ENCODE data around the gene RAB3IL1.

The RAB3IL1 gene

GRCh38 chr11:61916737-61917333, 531 bp downstream of the RAB3IL1 start:
- Histone ChIP-seq H3K14ac (ENCODE audit: low read length) (peak overlapping the region; percentile 84), H3K4me1 (ENCODE audit: control insufficient read depth in 2 of 2, insufficient read depth in 1 of 2, low read depth in 1 of 2, low read length in 2 of 2) (peaks cover 3% of the 10 kb centered on the region in 2 donors), H4K8ac (ENCODE audit: low read depth, low read length) (no peak overlapping the region), H2BK120ac (ENCODE audit: low read depth, low read length) (no peak overlapping the region), H3K79me1 (ENCODE audit: low read depth, low read length) (peaks cover 1% of the 10 kb centered on the region), H3K4me3 (ENCODE audit: low read length in 2 of 2) (peak overlapping the region; percentile 38 to 79), H3K4me2 (ENCODE audit: insufficient read depth, low read length, poor library complexity, severe bottlenecking) (peak overlapping the region; percentile 98), H3K9me3 (replicated peaks in 1 of 2; ENCODE audit: control insufficient read depth in 2 of 2, insufficient read depth in 1 of 2, low read depth in 1 of 2, low read length in 2 of 2) (no peaks in the 10 kb centered on the region), H3K9ac (ENCODE audit: low read depth, low read length, poor library complexity) (peak overlapping the region; percentile 79), H2BK15ac (ENCODE audit: low read length) (peak overlapping the region; percentile 70), H3K4ac (ENCODE audit: low read length) (no peak overlapping the region), H3K36me3 (replicated peaks in 1 of 2; ENCODE audit: control insufficient read depth in 2 of 2, insufficient read depth in 2 of 2, low read length in 2 of 2) (no peaks in the 10 kb centered on the region), H3K18ac (ENCODE audit: low read length) (peak overlapping the region; percentile 75), H2BK12ac (ENCODE audit: low read length) (no peak overlapping the region), H3K27ac (replicated peaks; ENCODE audit: low read length) (no peak overlapping the region), H3K23ac (ENCODE audit: low read depth, low read length, poor library complexity) (no peak overlapping the region), H2AFZ (ENCODE audit: low read length) (peak overlapping the region; percentile 94), H2AK5ac (ENCODE audit: low read depth, low read length) (peak overlapping the region; percentile 51), H2BK5ac (ENCODE audit: low read length) (no peak overlapping the region), H3K27me3 (ENCODE audit: control insufficient read depth in 3 of 3, insufficient read depth in 3 of 3, low read depth in 1 of 3, low read length in 3 of 3) (peaks cover 4 to 61% (median 24%) of the 10 kb centered on the region in 3 experiments), H4K91ac (ENCODE audit: low read depth, low read length, poor library complexity) (no peak overlapping the region)
- no CpG with 5 or more reads among the region's 32 CpGs for WGBS, 2 donors (ENCODE audit: extremely low coverage in 2 of 2, insufficient read length in 2 of 2, insufficient replicate concordance in 1 of 2)
- DNase-seq (ENCODE audit: low spot score): no peak

- Histone ChIP-seq H3K14ac (ENCODE audit: low read length) (no peak overlapping the region), H3K36me3 (replicated peaks in 1 of 2; ENCODE audit: control insufficient read depth in 2 of 2, insufficient read depth in 2 of 2, low read length in 2 of 2) (no peaks in the 10 kb centered on the region), H2BK15ac (ENCODE audit: low read length) (no peak overlapping the region), H3K18ac (ENCODE audit: low read length) (no peak overlapping the region), H4K8ac (ENCODE audit: low read depth, low read length) (no peak overlapping the region), H2BK12ac (ENCODE audit: low read length) (no peak overlapping the region), H3K79me1 (ENCODE audit: low read depth, low read length) (peaks cover 1% of the 10 kb centered on the region), H2BK5ac (ENCODE audit: low read length) (no peak overlapping the region), H3K27me3 (ENCODE audit: control insufficient read depth in 3 of 3, insufficient read depth in 3 of 3, low read depth in 1 of 3, low read length in 3 of 3) (peaks cover 4 to 67% (median 24%) of the 10 kb centered on the region in 3 experiments), H3K9me3 (replicated peaks in 1 of 2; ENCODE audit: control insufficient read depth in 2 of 2, insufficient read depth in 1 of 2, low read depth in 1 of 2, low read length in 2 of 2) (no peaks in the 10 kb centered on the region), H3K4ac (ENCODE audit: low read length) (no peak overlapping the region), H4K91ac (ENCODE audit: low read depth, low read length, poor library complexity) (no peak overlapping the region), H3K4me3 (ENCODE audit: low read length in 2 of 2) (no peak overlapping the region), H3K4me2 (ENCODE audit: insufficient read depth, low read length, poor library complexity, severe bottlenecking) (no peak overlapping the region), H3K27ac (replicated peaks; ENCODE audit: low read length) (no peak overlapping the region), H2AK5ac (ENCODE audit: low read depth, low read length) (no peak overlapping the region), H3K9ac (ENCODE audit: low read depth, low read length, poor library complexity) (no peak overlapping the region), H2AFZ (ENCODE audit: low read length) (no peak overlapping the region), H2BK120ac (ENCODE audit: low read depth, low read length) (no peak overlapping the region), H3K23ac (ENCODE audit: low read depth, low read length, poor library complexity) (no peak overlapping the region), H3K4me1 (ENCODE audit: control insufficient read depth in 2 of 2, insufficient read depth in 1 of 2, low read depth in 1 of 2, low read length in 2 of 2) (peaks cover 3% of the 10 kb centered on the region in 2 donors)
- WGBS, 2 donors (ENCODE audit: extremely low coverage in 2 of 2, insufficient read length in 2 of 2, insufficient replicate concordance in 1 of 2): no CpG with 5 or more reads among the region's 7 CpGs
- DNase-seq (ENCODE audit: low spot score): no peak
Observed at GRCh38 chr11:61914471-61915171, 2.7 kb downstream of the RAB3IL1 start.

DNA sequence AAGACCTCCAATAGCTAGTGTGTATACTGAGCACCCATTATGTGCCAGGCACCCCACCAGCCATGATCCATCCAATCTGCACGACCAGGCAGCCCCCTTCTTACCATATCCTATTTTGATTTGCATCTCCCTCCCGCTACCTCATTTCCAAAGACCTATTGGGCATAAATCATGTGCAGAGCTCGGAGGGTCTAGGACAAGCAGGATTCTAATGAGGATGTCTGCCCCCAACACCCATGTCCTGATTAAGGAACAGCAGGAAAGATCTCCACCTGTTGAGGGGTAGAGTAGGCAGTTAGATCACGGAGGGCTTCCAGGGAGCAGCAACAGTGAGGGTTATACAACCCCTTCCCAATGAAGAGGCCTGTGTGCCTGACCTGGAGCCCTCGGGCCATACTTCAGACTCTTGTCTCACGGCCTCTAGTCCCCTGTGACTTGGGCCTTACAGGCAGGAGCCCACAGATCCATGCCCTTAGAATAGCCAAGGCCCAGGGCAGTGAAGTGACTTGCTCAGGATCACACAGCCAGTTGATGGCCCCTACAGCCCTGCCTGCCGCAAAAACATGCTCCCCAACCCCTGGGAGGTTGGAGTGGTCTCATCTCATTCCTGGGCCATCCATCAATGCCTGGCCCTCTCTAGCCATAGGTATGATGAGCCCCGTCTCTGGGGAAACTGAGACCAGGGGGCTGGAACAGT, 3.5 kb downstream of the RAB3IL1 start:
- WGBS, 2 donors (ENCODE audit: extremely low coverage in 2 of 2, insufficient read length in 2 of 2, insufficient replicate concordance in 1 of 2): no CpG with 5 or more reads among the region's 8 CpGs
- no peak overlapping the region for H3K4me3 ChIP-seq (ENCODE audit: low read length in 2 of 2)
- no peaks in the 10 kb centered on the region for H3K9me3 ChIP-seq (replicated peaks in 1 of 2; ENCODE audit: control insufficient read depth in 2 of 2, insufficient read depth in 1 of 2, low read depth in 1 of 2, low read length in 2 of 2)
- H2AFZ ChIP-seq (ENCODE audit: low read length): no peak overlapping the region
- H2AK5ac ChIP-seq (ENCODE audit: low read depth, low read length): no peak overlapping the region
- no peak overlapping the region for H3K14ac ChIP-seq (ENCODE audit: low read length)
- H3K27ac ChIP-seq (replicated peaks; ENCODE audit: low read length): no peak overlapping the region
- no peak overlapping the region for H2BK5ac ChIP-seq (ENCODE audit: low read length)
- no peak overlapping the region for H3K18ac ChIP-seq (ENCODE audit: low read length)
- H3K4me2 ChIP-seq (ENCODE audit: insufficient read depth, low read length, poor library complexity, severe bottlenecking): no peak overlapping the region
- peaks cover 1% of the 10 kb centered on the region for H3K79me1 ChIP-seq (ENCODE audit: low read depth, low read length)
- no peak overlapping the region for H4K8ac ChIP-seq (ENCODE audit: low read depth, low read length)
- H2BK15ac ChIP-seq (ENCODE audit: low read length): no peak overlapping the region
- H2BK12ac ChIP-seq (ENCODE audit: low read length): no peak overlapping the region
- H3K23ac ChIP-seq (ENCODE audit: low read depth, low read length, poor library complexity): no peak overlapping the region
- no peak overlapping the region for H4K91ac ChIP-seq (ENCODE audit: low read depth, low read length, poor library complexity)
- H3K4ac ChIP-seq (ENCODE audit: low read length): no peak overlapping the region
- peaks cover 4 to 59% (median 24%) of the 10 kb centered on the region in 3 experiments for H3K27me3 ChIP-seq (ENCODE audit: control insufficient read depth in 3 of 3, insufficient read depth in 3 of 3, low read depth in 1 of 3, low read length in 3 of 3)
- H3K4me1 ChIP-seq (ENCODE audit: control insufficient read depth in 2 of 2, insufficient read depth in 1 of 2, low read depth in 1 of 2, low read length in 2 of 2): peaks cover 5 to 6% of the 10 kb centered on the region in 2 donors
- no peak overlapping the region for H3K9ac ChIP-seq (ENCODE audit: low read depth, low read length, poor library complexity)
- no peak for DNase-seq (ENCODE audit: low spot score)
- H3K36me3 ChIP-seq (replicated peaks in 1 of 2; ENCODE audit: control insufficient read depth in 2 of 2, insufficient read depth in 2 of 2, low read length in 2 of 2): no peaks in the 10 kb centered on the region
- no peak overlapping the region for H2BK120ac ChIP-seq (ENCODE audit: low read depth, low read length)
